H54 (cell line): ENCODE results near the gene RCOR1.

Source experiments
- DNase-seq: peaks from one replicate; pipeline ENCODE4 v3.0.0; 2011; ENCODE audit warnings: low spot score, mixed read lengths; ENCODE audit not compliant: insufficient read length
- FAIRE-seq: peaks from 3 replicates; lab custom pipeline; 2011; peaks lifted over from hg19 to GRCh38; lab: Jason Lieb, UNC
- POLR2A ChIP-seq: IDR thresholded peaks from 2 replicates; pipeline ENCODE4 v1.6.1; 2011; ENCODE audit warnings: low read depth, mild to moderate bottlenecking, low read length

RCOR1 gene

DNA sequence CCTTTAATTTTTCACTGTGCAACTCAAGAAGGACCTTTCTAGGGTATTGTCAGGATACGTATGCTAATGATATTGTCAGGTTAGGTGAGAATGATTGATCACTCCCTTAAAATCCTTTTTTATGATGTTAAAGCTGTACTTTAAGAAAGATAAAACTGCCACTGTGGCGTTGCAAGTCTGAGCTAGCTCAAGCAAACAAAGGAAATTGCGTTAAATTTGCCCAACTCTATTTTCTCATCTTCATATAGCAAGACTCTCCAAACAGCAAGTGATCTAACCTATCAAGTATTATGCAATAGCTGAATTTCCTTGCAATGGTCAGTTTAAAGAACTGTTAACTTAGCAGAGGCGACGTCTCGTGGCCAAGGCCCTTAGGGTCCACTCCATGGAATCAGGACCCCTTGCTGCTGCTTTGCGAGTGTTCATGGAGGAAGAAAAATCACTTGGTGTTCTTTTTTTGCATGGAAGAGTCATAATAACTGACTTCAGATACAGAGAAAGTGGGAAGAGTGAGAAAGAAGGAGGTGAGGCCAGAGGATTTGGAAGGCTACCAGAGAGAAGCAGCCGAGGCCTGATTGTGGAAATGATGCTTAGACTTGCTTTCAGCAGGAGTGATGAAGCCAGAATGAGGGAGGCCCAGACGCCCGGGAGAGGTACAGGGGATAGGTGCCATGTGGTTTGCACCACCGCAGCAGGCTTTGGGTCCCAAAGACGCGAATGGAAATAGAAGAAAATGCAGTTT lies 187.3 kb downstream of the RCOR1 start:
- no peak for TF ChIP-seq POLR2A
- DNase-seq (no peak), FAIRE-seq (no peak)
